ENCODE data around the gene TUG1. TPM values are rescaled to one million over a fixed set of nuclear protein-coding genes. Genes with fewer than 3 reads are reported as not detected.

TUG1 gene
- total and polyA plus RNA-seq, 2 donors (not counting 3 experiments of a cell fraction or from before 2014, with no cell fraction given), result 77.1 to 85.9 TPM

DNA sequence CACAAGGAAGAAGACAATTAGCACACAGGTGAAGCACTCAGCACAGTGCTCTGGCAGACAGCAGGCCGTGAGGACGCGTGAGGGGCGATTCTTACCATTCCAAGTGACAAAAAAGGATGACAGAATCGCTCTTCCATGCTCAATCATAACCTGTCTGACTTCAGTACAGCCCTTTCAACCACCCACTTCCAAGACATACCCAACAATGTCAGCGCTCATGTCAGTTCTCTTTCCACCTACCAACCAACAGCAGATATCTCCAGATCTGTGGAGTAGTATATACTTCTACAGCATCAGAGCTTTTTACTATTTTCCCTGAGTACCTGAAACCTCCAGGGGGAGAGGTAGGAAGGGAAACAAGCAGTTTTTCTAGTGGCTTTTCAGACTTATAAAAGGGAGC, 40.7 kb upstream of the TUG1 start:
- H3K9me3 ChIP-seq (replicated peaks; ENCODE audit: control insufficient read depth, insufficient read depth, low read length), result no peaks in the 10 kb centered on the region
- no peaks in the 10 kb centered on the region for H4K20me1 ChIP-seq (replicated peaks; ENCODE audit: control insufficient read depth, extremely low read depth, insufficient read depth, low read length)
- ChIA-PET POLR2A (no interaction called here), CTCF (no interaction called here)
- no TSS peak for BruUV-seq (replicated peaks)
- H3K36me3 ChIP-seq (ENCODE audit: control insufficient read depth in 2 of 2, extremely low read depth in 1 of 2, insufficient read depth in 2 of 2, low read length in 2 of 2), result peaks cover 20 to 57% of the 10 kb centered on the region in 2 experiments
- intact Hi-C loops (cut with micrococcal nuclease), result no loop called here
- TF ChIP-seq CTCF (IDR thresholded peaks at IDR 0.05; ENCODE audit: extremely low read depth in 1 of 2, insufficient read depth in 1 of 2, low read depth in 1 of 2, low read length in 2 of 2) (no peak), EZH2 (IDR thresholded peaks at IDR 0.05; ENCODE audit: borderline replicate concordance, low read depth, low read length, severe bottlenecking) (no peak), GATA2 (IDR thresholded peaks at IDR 0.05; ENCODE audit: insufficient read depth, insufficient read length, low read depth, low read length) (no peak), POLR2AphosphoS5 (IDR thresholded peaks at IDR 0.05; ENCODE audit: insufficient read depth, low read depth, low read length) (no peak), MYC (IDR thresholded peaks at IDR 0.05; ENCODE audit: low read depth, low read length) (no peak), FOS (IDR thresholded peaks at IDR 0.05; ENCODE audit: borderline replicate concordance, insufficient read depth, low read length) (no peak), POLR2A (IDR thresholded peaks at IDR 0.05; ENCODE audit: low read depth, low read length) (no peak), JUN (IDR thresholded peaks at IDR 0.05; ENCODE audit: borderline replicate concordance, insufficient read depth, insufficient read length, low read depth) (no peak)
- TF ChIP-seq, protein P1, sequence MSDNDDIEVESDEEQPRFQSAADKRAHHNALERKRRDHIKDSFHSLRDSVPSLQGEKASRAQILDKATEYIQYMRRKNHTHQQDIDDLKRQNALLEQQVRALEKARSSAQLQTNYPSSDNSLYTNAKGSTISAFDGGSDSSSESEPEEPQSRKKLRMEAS (IDR thresholded peaks at IDR 0.05; ENCODE audit: insufficient read depth, insufficient read length), result no peak
- dilution Hi-C loops (cut with MboI; ENCODE audit: extremely low pct_ligation_motif_present, low sequenced_read_pairs), result no loop called here
- no peak overlapping the region for H3K4me2 ChIP-seq (ENCODE audit: insufficient read depth, low read length)
- H3K4me3 ChIP-seq (replicated peaks in 1 of 3; ENCODE audit: insufficient read depth in 1 of 3, low read depth in 1 of 3, low read length in 3 of 3), result no peak overlapping the region
- H3K27ac ChIP-seq (ENCODE audit: insufficient read depth, low read depth, low read length), result no peak overlapping the region
- H3K4me1 ChIP-seq (ENCODE audit: control insufficient read depth, extremely low read depth, insufficient read depth, low read length), result no peaks in the 10 kb centered on the region
- DNase-seq (ENCODE audit: low read depth, low spot score) (no peak), FAIRE-seq (no peak)
- H2AFZ ChIP-seq (ENCODE audit: low read depth, low read length), result no peak overlapping the region
- H3K79me2 ChIP-seq (ENCODE audit: control insufficient read depth, insufficient read depth, low read length), result no peaks in the 10 kb centered on the region
- no peaks in the 10 kb centered on the region for H3K9me1 ChIP-seq (replicated peaks; ENCODE audit: control insufficient read depth, extremely low read depth, insufficient read depth, low read length)
- no peaks in the 10 kb centered on the region for H3K27me3 ChIP-seq (ENCODE audit: control insufficient read depth in 2 of 2, insufficient read depth in 2 of 2, low read length in 2 of 2)
- no peak overlapping the region for H3K9ac ChIP-seq (replicated peaks; ENCODE audit: extremely low read depth, insufficient read depth, low read length)
